SK-N-SH treated with all-trans-retinoic acid at 6 μM for 48 hours (cell line): Measurements from ENCODE around the gene PSMD14.

Experiments used
- CREB5 ChIP-seq: fragments of 250-450 bp; sonication (Bioruptor Pico); IDR thresholded peaks from 2 replicates; pipeline ENCODE4 v1.5.1; 2020; ENCODE audit warnings: low read depth, mild to moderate bottlenecking, moderate library complexity
- CSDC2 ChIP-seq: fragments of 250-450 bp; sonication (Bioruptor Pico); IDR thresholded peaks from 2 replicates; pipeline ENCODE4 v1.5.0; 2020; ENCODE audit warnings: mild to moderate bottlenecking, moderate library complexity
- ISL1 ChIP-seq: fragments of 250-450 bp; sonication (Bioruptor Pico); IDR thresholded peaks from 2 replicates; pipeline ENCODE4 v2.1.2; 2022; ENCODE audit warnings: mild to moderate bottlenecking, moderate library complexity
- PATZ1 ChIP-seq: fragments of 250-450 bp; sonication (Bioruptor Pico); IDR thresholded peaks from 2 replicates; pipeline ENCODE4 v1.8.0; 2020; ENCODE audit warnings: mild to moderate bottlenecking, moderate library complexity, borderline replicate concordance
- RARB ChIP-seq: fragments of 250-450 bp; sonication (Bioruptor Pico); IDR thresholded peaks from 2 replicates; pipeline ENCODE4 v1.8.0; 2021; ENCODE audit warnings: mild to moderate bottlenecking, moderate library complexity
- TCF4 ChIP-seq: fragments of 250-450 bp; sonication (Bioruptor Pico); IDR thresholded peaks from 2 replicates; pipeline ENCODE4 v1.8.0; 2021; ENCODE audit warnings: mild to moderate bottlenecking, moderate library complexity, borderline replicate concordance
- TSHZ2 ChIP-seq: fragments of 250-450 bp; sonication (Bioruptor Pico); IDR thresholded peaks from 2 replicates; pipeline ENCODE4 v1.5.0; 2020; ENCODE audit warnings: mild to moderate bottlenecking, moderate library complexity
- ZNF565 ChIP-seq: fragments of 450-650 bp; formaldehyde crosslinking; conservative IDR thresholded peaks from 2 replicates; pipeline ENCODE4 v1.5.0; 2020; ENCODE audit warnings: low read depth, mild to moderate bottlenecking, moderate library complexity
- ZNF8 ChIP-seq: fragments of 450-650 bp; formaldehyde crosslinking; IDR thresholded peaks from 2 replicates; pipeline ENCODE4 v1.5.0; 2020; ENCODE audit warnings: mild to moderate bottlenecking, moderate library complexity

- TF ChIP-seq RARB (CRISPR knock-in tag) (no peak), ZNF565 (CRISPR knock-in tag) (no peak), TSHZ2 (CRISPR knock-in tag) (no peak), ISL1 (CRISPR knock-in tag) (no peak), TCF4 (CRISPR knock-in tag) (no peak), PATZ1 (no peak), ZNF8 (CRISPR knock-in tag) (no peak), CREB5 (CRISPR knock-in tag) (no peak), CSDC2 (CRISPR knock-in tag) (no peak)
These were observed 114.7 kb downstream of the PSMD14 start for GRCh38 chr2:161422816-161423403.
